GM19455 (cell line): ENCODE data around the gene BRDT.
"Not testable (repeated sequence)": the region's sequence is repeated elsewhere in the genome, so short reads cannot be mapped to it uniquely, and the experiment has no call there.

ENCODE experiments used
- ATAC-seq: cut with Tn5 transposase; IDR thresholded peaks from one replicate; pipeline ENCODE4 v1.9.1; 2021; ENCODE audit not compliant: unreplicated experiment

Gene BRDT

DNA sequence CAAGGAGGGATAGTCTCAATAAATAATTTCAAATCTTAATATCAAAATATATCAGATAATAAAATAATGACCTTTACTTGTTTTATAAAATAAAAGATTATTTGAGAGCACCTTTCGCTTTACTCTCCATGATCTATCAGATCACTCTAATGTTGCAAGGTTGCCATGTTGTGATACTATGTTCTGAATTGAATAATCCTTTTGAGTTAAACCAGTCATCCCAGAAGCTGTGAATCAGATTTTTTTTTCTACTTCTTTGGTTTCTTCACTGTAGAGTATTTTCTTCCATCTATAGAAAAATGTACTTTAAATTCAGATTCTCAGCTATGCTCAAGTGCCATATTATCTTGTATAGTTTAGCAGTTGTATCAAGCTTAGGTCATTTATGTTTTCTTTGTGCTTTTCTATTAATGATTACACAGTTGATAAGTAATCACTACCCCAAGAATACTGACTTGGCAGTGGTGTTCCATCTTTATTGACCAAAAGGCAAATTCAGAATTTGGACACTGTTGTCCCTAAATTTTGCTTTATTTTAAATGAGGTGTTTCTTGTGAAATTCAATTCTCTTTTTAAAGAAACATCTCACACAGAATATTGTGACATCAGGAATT is 32.9 kb downstream of the BRDT start:
- no peak for ATAC-seq

DNA sequence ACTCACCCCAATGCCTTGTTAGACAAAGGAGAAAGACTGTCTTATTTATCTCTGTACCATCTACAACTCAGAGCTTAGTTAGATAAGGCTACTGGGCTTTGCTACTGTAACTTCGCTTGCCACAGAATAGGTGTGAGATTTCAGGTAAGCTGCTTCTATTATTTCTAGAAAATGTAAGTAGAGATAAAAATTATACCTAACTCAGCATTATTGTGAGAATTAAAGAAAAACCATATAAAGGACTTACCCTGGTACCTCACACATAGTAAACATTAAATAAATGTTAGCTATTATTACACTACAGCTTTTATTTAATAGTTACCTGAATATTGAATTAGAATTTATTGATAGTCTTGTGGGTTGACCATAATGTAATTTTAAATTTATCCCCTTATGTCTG is 44.1 kb downstream of the BRDT start:
- no peak for ATAC-seq

- ATAC-seq = no peak
These were observed 48.5 kb downstream of the BRDT start for GRCh38 chr1:91997607-91998195.

- ATAC-seq = no peak
These were observed 54.9 kb downstream of the BRDT start for GRCh38 chr1:92004129-92004528.

DNA sequence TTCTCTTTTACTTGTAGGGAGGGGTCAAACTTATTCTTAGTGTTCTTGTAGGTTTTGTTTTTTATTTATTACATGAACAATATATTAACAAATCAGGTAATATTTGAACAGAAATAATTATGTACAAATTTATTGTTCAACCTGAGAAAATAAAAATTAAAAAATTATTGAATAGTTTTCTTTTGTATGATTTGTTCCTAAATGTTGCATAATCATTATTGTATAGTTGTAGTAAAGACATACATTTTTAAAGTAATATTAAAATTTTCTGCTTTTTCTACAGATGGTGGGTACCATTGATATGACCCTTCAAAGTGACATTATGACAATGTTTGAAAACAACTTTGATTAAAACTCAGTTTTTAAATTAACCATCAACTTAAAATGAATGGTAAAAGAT is 64.7 kb downstream of the BRDT start:
- ATAC-seq = no peak

DNA sequence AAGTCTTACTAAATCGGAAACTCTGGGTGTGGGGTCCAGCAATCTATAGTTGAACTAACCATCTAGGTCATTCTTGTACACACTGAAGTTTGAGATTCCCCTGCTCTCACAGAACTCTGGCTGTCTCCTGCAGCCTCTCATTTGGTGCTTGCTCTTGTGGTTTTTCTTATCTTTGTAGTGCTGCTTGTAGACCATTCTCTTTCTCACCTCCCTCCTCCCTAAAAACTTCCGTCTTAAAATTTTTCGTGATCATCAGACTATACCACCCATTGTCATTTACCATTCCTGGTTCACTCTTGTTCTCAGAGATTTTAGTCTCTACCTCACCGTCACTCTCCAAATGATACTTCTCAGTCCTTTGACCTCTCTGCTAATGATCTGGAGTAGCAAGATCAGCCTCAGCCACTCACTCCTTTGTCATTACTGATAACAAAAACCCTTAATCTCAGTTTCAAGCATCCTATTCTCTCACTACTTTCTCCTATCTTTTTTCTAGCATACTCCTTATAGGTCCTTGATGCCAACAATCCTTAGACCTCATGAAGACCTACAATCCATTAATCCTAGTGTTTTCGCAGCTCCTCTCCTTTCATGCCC is 67.6 kb downstream of the BRDT start:
- no peak for ATAC-seq

DNA sequence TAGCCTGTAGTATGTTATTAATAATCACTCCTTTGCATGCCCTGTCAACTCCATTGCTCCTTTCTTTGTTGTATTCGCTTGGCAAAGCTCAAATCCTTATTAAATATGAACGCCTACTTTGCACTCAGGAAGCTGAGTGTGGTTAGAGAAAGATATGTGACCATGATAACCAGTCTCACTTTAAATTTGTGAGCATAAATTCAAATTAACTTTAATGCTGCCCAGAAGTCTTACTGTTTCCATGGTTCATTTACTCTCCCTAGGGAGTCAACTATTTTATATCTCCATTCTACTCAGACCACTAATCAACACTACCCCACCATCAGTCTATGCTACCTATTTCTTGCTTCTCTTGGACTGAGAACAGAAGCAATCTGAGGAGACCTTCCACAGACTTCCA is 68.5 kb downstream of the BRDT start:
- no peak for ATAC-seq

DNA sequence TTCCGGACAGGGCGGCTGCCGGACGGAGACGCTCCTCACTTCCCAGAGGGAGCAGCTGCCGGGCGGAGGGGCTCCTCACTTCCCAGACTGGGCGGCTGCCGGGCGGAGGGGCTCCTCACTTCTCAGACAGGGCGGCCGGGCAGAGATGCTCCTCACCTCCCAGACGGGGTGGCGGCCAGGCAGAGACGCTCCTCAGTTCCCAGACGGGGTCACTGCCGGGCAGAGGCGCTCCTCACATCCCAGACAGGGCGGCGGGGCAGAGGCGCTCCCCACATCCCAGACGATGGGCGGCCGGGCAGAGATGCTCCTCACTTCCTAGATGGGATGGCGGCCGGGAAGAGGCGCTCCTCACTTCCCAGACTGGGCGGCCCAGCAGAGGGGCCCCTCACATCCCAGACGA is 76.8 kb downstream of the BRDT start:
- ATAC-seq = not testable (repeated sequence)

DNA sequence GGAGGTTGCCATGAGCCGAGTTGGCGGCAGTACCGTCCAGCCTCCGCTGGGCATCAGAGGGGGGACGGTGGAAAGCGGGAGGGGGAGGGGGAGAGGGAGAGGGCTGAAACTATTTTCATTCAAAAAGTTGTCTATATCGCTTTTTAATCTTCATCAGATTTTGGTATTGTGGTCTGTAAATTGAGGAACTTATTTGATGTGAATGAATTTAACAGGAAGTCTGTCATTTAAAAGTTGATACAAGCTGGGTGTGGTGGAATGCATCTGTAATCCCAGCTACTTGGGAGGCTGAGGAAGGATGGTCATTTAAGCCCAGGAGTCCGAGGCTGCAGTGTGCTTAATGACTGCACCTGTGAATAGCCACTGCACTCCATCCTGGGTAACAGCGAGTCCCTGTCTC is 77.6 kb downstream of the BRDT start:
- no peak for ATAC-seq

DNA sequence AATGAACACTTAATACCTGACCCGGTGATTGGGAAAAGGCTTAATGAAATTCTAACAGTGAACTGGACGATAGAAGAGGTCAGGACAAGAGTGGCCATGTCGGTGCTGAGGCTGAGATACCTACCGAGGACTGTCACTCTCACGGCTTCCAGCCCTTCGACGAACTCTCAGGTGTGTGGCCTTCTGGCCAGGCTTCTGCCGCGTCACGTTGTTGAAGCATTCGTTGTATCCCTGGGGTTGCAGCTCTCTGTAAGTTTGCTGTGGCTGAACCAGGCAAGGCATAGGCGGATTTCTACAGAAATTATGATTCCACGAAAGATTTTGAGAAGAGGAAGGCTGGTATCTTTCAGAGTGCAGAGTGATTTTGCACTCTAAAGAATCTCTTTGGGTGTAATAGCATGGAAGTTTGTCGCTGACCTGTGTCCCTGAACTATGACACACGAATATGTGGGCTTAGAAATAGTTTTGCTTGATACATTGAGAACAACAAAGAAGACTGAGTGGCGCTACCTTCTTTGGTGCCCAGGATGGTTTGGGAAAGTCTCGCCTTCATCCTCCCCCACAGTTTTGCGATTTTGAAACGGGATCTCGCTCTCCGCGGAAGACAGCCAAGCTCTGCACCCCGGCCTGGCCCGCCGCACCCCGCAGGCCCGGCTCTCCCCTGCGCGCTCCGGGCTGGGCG is 80.2 kb downstream of the BRDT start:
- no peak for ATAC-seq

- ATAC-seq = no peak
These were observed 81.5 kb downstream of the BRDT start for GRCh38 chr1:92030656-92031107.

DNA sequence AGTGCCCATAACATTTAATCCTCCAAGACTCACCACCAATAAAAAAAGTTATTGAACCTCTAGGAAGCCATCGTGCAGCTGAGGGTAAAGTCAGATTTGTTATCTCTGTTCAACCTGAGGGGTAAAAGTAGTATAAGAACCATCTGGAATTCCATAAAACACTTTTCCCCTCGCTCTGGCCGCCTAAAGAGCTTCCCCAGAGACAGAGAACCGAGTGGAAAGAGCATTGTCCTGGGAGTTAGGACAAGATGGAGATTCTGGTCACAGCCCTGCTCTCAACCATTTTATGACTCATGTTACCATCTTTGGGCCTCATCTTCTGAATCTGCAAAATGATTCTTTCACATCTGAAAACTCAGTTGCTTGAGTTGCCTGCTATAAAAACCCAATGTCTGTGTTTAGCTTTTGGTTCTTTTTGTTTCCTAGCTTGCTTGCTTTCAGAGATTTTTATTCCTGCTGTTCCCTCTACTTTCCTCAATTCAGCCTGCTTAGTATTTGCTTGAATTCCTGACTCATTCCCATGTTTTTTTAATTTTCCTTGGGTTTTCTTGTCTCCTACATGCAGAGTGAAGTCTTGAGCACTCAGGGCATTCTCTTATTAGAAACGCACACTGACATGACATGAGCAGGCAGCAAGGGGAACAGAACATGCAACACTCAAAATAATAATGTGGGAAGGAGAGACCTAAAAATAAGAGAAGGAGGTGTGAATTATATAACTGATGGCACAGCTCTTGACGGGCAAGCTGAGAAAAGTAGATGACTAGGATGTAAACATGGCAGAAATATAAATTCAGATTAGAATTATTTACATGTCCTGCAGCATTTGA is 82.3 kb downstream of the BRDT start:
- ATAC-seq = no peak

DNA sequence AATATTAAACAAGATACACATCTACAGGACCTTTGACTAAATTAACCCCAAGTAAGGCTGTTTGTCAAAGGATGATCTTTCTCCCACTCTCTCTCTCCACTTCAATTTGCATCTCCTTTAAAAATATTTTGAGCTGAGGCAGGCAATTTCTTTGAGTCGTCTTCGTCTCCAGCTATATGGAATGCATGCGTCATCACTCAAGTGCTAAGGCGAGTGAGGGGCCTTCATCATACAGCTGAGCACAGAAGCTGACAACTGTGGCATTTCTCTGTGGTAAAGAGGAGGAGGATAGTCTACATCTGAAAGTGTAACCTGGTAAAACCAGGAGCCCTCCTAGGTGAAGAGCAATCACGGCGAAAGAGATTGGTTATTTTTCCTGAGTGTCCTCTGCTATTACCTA is 88.2 kb downstream of the BRDT start:
- ATAC-seq = no peak

DNA sequence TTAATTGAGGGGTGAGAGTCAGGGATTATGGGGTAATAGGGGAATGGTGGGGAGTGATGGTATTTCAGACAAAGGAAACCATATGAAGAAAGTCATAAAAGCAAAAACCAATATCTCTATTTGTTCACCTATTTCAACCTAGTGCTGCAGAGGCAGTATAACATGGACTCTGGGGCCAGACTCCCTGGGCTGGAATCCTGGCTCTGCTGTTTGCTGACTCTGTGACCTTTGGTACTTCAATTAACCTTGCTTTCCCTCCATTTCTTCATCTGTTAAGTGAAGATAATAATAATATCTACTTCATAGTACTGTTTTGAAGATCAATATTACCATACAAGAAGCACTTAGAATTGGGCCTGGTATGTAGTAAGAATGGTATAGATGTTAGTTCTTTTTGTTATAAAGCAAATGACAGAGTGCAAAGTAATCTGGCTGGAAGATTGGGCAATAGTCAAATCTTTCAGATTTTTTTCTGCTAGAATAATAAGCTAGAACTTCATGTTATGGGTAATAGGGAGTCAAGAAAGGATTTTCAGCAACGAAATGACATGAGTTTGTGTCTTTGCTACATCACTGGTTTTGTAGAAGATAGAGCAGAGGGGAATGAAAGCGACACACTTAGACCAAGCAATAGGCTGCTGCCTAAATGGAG is 89.6 kb downstream of the BRDT start:
- ATAC-seq = no peak

DNA sequence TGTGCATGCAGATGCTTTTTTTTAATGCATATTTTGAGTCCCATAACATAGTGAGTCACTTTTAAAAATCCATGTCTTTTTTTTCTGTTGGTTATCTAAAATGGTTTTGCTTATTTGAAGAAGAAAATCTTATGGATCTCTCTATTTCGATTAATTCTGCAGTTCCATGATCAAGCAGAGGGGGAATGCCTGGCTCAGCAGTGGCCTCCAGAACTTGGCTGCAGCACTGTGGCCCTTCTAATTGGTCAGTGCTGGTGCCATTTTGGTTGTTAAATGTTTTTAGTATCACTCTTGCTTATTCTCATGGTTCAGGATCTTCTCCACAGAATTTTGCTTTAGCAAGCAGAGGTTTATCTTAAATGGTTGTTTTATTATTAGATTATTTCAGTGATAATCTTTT is 91.8 kb downstream of the BRDT start:
- no peak for ATAC-seq

GRCh38 chr1:92043621-92044020 is 94.4 kb downstream of the BRDT start:
- ATAC-seq = no peak

DNA sequence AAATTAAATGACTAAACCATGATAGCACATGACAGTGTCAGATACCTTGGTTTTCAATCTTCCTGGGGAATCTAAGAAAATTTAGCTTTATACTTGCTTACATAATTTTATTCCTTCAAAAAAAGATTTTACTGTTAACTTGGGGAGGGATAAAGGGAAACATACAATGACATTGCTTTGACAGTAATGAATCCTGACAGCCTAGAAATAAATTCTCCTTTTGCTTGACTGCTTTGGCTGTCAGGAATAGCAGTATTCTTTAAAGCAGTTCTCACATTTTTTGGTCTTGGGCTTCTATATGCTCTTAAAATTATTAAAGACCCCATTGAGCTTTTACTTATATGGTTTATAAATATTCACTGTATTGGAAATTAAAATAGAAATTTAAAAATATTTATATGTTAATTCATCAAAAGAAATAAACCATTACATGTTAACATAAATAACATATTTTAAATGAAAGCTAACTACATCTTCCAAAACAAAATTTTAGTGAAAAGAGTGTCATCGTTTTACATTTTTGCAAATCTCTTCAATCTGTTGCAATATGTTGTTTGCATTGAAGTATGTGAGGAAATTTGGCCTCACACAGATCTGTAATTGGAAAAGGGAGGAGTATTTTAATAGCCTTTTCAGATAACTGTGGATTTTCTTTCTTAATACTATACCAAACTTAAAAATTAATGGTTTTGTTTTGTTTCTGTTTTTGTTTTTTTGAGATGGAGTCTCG is 96.7 kb downstream of the BRDT start:
- no peak for ATAC-seq

DNA sequence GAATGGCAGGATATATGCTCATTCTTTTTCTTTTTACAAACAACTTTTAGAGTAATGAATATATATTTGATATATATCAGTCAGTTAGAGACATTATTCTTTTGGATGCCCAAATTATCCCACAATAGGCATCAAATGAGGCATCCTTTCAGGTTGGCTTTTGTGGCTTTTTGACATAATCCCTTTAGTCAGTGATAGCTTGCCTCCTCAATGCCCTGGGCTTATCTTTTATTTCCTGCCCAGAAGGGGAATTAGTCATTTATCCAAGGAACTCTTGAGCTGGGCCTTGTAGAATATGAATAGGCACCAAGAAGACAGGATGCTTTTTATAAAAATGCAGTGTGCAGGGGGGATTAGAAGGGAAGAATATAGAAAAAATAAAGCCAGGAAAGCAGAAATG is 102.7 kb downstream of the BRDT start:
- ATAC-seq = no peak
